ENCODE data around the gene CHI3L1.

The CHI3L1 gene

DNA sequence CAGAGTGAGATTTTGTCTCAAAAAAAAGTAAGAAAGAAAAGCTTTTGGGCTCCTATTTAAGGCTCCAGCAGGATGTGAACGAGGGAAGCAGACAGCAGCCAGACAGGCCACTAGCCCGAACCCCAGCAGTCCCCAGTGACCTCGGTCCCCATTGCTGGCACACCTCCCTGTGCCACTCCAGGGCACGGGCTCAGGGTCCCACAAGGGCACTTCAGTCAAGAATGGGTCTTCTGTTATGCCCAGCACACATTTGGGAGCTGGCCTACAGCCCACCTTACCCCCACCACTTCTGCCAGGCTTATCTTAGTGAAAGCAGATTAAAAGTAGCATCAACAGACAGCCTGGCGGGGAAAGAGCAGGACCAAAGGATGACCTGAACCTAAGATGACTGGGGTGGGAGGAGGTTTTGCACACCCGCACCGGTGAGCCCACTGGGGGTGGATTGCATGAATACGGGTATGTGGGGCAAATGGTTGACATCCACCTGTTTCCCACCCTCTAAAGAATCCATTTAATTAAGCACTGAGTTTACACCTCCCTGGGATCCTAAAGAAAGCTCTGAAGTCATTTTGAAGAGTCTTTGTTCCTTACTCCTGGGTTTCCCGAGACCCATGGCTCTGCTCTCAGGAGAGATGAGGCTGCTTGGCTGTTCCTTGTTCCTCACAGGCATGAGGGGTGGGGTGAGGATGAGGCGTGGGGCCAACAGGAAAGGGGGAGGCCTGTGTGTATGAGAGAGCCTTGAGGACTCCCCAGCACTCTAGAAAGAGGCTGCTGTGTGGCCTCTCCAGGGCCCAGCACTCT is 4.7 kb downstream of the CHI3L1 start:
- DNase-seq (ENCODE audit: low read depth): no peak

GRCh38 chr1:203180611-203181330 is 5.7 kb downstream of the CHI3L1 start:
- DNase-seq (ENCODE audit: low read depth): no peak

DNA sequence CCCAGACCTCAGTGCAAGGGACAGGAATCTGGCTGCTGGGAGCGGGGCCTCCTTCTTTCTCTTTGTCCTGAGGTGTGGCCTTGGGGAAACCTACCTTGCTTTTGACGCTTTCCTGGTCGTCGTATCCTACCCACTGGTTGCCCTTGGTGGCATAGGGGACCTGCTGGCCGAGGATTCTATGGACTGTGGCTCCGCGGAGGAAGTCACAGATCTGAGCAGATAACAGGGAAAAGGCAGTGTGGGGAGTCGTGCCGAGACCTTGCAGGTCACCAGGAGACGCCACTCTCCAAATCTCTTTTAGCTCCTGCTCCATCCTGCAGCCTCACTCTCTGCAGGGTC is 6.9 kb downstream of the CHI3L1 start:
- DNase-seq (ENCODE audit: low read depth): no peak

DNA sequence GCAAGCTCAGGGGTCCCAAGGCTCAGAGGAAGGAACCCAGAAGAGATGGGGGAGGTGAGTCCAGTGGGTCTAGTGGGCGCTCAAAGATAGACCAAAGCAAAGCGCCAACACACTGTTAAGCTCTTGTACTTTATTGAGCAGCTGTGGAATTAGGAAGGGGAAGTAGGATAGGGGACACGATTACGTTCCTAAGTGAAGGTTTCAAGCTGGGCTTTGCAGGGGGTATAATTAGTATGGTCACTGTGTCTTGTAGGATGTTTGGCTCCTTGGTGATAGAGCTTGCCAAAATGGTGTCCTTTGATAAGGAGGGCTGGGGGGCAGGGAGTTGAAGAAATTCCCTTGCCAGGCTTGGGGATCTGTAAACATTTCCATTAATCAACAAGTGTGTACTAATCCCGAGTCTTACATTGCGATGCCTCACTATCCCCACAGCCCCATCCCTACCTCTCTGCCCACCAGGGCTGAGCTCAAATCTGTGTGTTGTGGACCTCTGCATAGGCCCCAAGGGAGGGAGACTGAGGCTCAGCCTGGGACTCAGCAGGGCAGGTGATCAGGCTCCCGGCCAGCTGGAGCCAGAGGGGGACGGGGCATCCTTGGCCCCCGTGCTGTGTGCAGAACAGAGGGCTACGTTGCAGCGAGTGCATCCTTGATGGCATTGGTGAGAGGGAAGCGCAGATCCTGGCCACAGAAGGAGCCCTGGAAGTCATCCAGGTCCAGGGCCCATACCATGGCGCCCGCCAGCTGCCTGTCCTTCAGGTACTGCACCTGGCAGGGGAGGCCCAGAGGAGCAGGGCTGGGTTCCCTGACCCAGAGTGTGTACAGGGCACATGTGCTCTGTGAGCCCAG is 7.5 kb downstream of the CHI3L1 start:
- no peak for DNase-seq (ENCODE audit: low read depth)

- no peak for DNase-seq (ENCODE audit: low read depth)
Measured at GRCh38 chr1:203178083-203178482, 8.4 kb downstream of the CHI3L1 start.

DNA sequence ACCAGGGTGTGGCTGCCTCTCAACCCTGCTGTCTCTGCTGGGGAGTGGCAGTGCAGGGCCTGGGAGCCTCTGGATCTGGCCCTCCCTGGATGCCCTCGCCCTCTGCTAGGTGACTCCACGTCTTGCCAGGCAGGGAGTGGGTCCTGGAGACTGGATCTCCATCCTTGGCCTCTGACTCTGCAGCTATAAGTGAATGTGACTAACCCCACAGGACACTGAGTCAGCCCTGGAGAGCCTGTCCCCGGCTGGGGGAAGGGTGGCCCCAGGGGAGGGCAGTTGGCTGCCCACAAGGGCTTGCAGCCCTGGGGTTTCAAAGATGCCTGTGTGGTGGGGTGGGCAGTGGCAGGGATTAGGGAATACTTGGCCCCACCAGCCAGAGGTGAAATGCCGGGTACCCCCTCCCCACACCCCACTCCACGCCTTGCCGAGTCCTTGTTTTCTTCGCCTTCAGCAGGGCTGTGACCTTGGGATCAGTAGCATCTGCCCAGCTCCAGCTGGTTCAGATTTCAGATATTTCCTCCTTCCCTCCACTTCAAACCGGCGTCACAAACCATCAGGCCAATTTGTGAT is 8.9 kb downstream of the CHI3L1 start:
- no peak for DNase-seq (ENCODE audit: low read depth)

DNA sequence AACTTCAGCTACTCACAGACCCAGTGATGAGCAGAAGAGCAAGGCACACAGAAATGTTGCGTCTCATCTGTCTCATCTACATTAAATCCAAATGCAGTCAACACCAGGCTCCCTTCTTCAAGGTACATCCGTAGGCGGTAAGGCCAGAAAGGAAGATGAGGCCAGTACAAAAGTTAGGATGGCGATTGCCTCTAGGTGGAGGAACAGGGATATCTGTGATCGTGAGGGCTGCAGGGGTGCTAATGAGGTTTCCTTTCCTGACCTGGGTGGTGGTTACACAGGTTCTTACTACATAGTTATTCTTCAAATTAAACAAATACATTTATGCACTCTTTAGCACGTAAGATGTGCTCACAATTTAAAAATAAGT is 9.5 kb downstream of the CHI3L1 start:
- no peak for DNase-seq (ENCODE audit: low read depth)

DNA sequence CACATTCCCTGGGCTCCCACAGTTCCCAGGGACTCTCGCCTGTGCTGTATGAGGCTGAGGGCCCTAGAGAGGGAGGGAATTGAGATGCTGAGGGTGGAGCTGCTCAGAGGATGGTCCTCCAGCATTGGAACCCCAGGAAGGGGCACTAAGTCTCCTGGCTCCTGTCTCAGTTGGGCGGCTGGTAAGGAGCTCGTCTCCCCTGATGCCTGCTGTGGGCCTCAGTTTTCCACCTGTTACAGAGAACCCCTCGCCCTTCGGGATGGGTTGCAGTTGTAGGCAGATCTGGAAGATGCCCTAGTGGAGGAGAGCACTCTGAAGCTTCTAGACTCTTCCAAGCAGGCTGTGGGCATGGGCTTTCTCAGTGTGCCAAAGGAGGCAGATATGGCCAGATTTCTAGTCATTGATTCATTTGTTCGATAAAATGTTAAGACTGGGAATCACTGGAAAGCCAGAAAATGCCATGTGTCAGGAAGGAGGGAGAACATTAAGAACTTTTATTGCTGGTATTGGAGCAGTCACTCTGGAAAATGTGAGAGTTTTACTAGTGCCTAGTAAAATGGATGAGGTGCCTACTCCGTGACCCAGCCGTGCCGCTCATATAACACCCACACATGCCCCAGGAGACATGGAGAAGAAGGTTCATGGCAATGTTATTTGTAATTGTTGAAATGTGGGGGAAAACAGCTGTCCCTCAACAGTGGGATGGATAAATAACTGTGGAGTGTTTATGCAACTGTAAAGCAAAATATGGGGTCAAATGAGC is 10.1 kb downstream of the CHI3L1 start:
- no peak for DNase-seq (ENCODE audit: low read depth)

- DNase-seq (ENCODE audit: low read depth): no peak
Measured at GRCh38 chr1:203175827-203176241, 10.7 kb downstream of the CHI3L1 start.

DNA sequence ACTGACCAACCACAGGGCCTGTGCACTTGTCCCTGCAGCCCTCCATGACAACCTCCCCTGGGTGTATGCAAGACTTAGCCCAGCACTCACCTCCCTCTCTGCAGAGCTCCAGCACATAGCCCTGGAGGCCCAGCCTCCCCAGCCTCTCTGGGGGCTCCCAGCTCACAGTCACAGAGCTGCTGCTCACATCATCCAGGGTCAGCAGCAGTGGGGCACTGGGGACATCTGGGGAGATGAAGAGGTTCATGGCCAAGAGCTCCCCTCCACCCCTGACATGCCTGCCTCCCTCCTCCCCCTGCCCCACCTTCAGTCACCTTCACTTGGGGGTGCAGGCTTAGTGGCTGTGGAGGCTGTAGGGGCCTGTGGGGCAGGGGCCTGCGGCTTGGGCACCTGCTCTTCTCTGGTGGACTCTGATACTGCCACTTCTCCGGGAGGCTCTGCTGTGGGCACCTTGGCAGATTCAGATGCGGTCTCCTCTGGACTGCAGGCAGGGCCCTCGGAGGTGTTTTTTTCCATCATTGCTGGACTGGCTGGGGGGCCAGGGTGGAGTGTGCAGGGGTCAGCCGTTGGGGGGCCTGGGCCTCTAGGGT is 11.2 kb downstream of the CHI3L1 start, which contains the start of gene MYBPH:
MYBPH (minus strand) TSS at position 590 of the 590 bp plus-strand sequence; CDS start at position 519, 71 bp downstream.
- DNase-seq (ENCODE audit: low read depth): no peak

DNA sequence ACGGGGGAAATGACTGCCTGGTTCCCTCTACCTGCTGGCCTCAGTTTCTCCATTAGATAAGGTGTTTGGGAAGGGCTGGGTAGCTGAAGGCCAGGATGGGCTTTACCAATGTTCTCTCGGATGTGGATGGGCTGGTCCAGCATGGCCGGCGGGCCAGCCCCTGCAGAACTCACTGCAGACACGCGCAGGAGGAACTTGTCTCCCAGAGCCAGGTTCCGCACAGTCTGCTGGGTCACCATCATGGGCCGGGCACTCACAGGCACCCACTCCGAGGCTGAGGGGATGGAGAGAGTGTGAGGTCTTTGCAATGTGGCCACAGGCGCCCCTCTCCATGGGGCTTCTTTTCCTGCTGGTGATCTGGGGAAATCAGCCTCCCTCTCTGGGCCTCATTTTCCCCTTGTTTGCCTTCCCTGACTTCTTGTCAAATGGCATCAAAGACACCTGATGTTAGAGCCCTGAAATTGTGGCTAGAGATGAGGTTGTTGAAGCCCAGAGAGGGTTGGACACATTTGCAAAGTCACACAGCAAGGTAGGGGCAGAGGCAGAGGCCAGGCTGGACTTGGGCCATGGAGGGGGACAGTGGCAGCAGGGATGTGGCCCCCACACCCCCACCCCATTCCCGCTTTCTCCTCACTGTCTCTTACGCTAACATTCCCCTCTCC is 12.0 kb downstream of the CHI3L1 start:
- no peak for DNase-seq (ENCODE audit: low read depth)

- DNase-seq (ENCODE audit: low read depth): no peak
Measured at GRCh38 chr1:203173566-203173965, 12.9 kb downstream of the CHI3L1 start.

GRCh38 chr1:203173011-203173555 is 13.4 kb downstream of the CHI3L1 start:
- DNase-seq (ENCODE audit: low read depth): no peak

- DNase-seq (ENCODE audit: low read depth): peak; percentile 9
Measured at GRCh38 chr1:203172184-203173010, 14.1 kb downstream of the CHI3L1 start.

DNA sequence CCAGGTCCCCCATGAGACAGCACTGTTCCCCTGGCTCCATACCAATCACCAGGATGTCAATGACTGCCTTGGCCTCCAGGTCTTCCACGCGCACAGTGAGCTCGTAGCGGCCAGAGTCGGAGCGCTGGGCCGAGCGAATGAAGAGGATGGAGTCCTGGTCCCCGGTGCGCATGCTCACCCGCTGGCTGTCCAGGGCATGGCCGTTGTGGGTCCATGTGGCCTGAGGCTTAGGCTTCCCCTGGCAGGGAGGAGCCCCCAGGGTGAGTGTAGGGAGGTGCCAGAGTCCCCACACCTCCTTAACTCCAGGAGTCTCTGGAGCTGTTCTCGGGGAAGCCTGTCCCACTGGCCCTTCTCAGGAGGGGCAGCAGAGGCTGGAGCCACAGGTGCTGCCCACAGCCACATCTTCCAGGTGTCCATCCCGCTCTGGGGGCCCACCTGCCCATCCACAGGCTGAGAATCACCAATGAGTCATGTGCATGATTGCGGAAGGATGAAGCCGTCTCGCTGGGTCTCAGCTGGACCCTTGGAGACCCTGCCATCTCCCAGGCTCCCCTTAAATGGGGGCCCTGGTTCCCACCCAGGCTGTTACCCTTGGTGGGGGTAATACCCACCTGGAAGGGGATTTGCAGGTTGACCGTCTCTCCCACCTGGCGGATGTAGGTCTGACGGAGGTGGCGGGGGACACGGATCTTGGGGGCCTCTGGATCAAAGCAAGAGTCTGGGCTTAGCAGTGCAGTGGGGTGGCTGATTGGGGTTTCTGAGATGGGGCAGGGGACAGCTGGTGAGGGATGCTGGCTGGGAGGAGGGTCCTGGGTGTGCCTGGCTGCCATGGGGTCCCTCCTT is 14.9 kb downstream of the CHI3L1 start:
- DNase-seq (ENCODE audit: low read depth): no peak

- no peak for DNase-seq (ENCODE audit: low read depth)
Measured at GRCh38 chr1:203170625-203171330, 15.7 kb downstream of the CHI3L1 start.

DNA sequence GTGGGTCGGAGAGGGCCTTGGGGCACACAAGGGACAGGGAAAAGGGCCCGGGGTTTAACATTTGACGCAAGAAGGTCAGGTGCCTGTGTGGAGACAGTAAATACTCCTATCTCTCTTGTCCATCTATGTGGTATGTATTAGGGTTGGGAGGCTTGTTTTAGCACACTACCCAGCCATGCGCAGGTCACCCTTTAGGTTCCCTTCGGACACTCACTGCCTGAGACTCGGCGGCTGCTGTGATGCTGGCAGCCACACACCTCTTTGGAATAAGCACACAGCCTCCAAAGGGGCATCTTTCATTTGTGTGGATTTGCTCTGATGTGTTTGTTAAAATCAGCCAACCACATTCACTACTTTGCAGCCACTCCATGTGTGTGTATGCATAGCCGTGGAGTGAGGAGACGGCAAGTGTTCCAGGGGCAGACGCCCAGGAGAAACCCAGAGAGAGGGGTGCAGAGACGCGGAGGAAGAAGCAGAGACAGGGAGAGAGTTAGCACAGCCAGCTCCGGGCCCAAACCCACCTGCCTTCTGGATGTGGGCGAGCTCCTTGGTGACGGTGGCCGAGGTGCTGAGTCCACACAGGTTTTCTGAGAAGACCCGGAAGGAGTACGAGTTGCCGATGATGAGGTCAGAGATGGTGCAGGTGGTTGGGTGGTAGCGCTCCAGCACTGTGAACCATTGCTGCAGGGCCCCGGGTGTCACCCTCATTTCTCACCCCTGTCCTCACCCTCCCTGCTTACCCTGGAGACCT is 16.6 kb downstream of the CHI3L1 start:
- no peak for DNase-seq (ENCODE audit: low read depth)
